HG03378 (cell line): ENCODE data around the gene USP44.

ENCODE experiments used
- ATAC-seq: cut with Tn5 transposase; IDR thresholded peaks from one replicate; pipeline ENCODE4 v1.9.1; 2021; ENCODE audit warnings: mild to moderate bottlenecking, moderate library complexity; ENCODE audit not compliant: unreplicated experiment

The USP44 gene

GRCh38 chr12:95548539-95549391 is 2.5 kb downstream of the USP44 start:
- no peak for ATAC-seq

- no peak for ATAC-seq
Observed at GRCh38 chr12:95548056-95548538, 3.2 kb downstream of the USP44 start.

DNA sequence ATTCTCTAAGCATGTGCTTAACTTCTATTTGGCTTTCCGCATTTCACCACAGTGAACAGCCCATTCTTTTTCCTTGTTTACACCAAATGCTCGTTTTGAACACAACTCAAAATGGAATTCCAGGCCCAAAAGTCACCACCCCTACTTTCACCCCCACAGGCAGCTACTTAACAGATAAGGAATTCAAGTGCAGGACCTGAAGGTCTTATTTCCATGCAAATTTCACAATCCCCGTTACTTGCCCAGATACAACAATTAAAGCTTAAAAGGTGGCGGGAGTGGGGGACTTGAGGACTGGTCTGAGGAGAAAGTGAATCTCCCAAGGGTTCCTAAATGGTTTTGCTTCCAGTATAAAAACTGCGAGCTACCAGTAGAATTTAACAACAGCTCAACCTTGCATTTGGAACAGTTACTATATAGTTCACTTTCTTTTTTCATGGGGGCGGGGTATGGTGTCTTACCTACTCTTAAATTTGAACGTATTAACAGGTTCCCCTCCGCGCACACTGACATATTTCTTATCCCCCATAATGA is 3.7 kb downstream of the USP44 start:
- no peak for ATAC-seq

GRCh38 chr12:95546491-95546813 is 4.8 kb downstream of the USP44 start:
- ATAC-seq, result no peak

DNA sequence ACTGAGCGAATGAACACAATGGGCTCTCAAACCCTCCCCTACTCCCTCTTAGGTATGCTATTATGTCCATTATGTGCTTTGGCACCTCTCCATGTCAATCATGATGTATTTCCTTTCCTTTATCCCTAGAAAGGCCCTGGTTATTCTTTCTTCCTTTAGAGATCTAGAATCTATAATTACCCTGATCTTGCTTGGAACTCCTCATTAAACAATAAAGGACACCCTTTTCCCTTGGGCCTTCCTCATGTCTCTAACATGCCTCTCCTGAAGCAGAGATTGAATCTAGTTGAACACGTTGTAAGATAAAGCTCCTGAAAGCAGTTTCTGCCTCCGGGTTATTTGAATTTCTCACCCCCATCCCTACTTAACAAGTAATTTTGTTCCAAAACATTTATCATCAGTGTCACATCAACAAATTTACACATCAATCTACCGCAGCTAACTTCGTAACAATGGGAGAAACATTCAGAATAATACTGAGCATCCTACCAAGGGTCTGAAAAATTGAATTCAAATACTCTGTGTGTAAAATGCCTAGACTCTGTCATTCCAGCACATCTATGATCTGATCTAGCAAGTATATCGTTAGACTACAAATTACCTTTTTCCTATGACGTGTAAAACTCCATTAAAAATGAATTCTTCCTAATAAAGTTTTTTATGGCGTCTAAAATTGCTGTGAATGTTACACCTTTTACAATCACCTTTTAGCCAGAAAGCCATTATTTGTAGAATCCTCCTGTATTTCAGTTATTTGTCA is 5.4 kb downstream of the USP44 start:
- ATAC-seq, result no peak

DNA sequence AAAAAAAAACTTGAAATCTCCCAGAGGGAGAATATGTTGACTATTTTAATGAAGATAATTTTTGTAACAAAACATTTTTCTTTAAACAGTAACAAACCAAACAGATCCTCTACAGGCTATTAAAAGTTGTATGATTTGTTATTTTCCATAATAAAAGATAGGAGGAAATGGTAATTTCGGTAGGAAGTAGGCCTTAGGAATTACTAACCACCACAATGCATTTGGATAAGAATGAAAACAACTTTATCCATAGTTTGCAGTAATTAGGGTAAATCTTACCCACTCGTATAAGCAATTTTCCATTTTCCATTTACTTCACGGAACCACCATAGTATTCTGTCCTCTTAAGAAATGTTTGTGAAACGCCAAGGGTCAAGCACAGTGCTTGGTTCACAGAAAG is 6.0 kb downstream of the USP44 start:
- no peak for ATAC-seq

DNA sequence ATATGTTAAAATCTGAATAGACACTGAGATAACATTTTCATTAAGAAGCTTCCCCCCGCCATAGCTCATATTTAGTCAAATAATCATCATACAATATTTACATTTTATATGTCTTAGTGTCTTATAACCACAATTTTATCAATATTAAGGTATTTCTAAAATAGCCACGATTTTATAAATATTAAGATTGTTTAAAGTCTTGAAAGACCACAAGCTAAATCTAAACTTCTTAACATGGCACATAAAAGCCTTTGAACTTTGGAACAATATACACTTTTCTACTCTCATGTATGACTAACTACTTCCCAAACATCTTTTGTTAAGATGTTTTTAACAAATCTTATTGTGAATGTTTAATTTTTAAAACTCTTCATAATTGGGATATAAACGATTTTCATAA is 6.5 kb downstream of the USP44 start:
- ATAC-seq, result no peak

DNA sequence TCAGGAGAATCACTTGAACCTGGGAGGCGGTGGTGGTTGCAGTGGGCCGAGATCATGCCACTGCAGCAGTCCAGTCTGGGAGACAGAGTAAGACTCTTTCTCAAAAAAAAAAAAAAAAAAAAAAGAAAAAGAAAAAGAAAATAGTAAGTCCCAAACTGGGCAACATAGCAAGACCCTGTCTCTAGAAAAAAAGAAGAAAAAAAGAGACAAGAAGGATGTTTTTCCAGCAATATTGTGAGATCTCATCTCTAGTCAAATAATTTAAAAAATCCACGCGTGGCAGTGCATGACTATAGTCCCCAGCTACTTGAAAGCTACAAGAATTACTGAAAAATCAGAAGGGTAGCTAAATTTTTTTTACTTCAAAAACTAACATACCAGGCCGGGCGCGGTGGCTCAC is 8.0 kb downstream of the USP44 start:
- no peak for ATAC-seq

DNA sequence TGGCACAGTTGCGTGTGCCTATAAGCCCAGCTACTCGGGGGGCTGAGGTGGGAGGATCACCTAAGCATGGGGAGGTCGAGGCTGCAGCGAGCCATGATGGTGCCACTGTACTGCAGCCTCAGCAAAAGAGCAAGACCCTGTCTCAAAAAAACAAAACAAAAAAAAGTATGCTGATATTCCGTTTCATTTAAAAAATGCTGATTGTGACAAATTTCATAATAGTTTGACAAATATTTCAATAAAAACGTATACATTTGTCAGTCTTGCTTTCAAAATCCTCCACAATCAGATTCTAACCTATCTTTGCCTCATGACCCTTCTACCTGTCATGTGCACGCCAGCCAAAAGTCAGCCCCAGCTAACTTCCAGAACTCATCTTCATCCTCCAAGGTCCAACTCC is 9.8 kb downstream of the USP44 start:
- no peak for ATAC-seq

GRCh38 chr12:95538656-95539055 is 12.6 kb downstream of the USP44 start:
- no peak for ATAC-seq

DNA sequence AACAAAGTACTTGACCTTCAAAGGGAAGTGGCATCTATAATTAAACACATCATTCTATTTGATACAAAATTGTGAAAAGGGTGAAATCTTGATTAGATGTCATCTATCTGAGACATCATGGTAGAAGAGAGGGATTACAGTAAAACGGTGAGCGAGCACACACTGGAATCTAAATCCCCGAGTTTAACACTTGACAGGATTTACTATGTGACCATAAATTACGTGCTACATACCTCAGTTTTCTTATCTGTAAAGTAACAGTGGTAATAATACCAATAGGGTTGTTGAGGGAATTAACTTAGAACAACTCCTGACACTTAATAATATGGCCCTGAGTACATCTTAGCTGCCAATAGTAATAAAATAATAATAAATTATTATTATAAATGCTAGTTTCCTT is 13.3 kb downstream of the USP44 start:
- no peak for ATAC-seq

DNA sequence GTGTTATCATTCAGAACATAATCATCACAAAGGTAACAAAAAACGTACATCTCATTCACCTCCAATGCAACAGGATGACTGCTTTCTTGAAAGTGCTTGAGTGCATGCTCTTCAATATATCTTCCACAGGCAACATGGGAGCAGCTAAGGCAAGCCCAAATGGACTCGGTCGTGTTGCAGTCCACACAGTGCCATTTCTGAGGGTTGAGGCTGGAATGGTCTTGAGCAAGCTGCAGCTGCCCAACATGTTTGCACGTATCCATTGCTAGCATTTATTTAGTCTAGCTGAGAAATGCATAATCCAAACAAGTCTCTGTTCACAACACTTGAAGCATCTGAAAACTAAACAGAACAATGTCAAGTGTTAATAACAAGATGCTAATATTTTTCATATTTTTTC is 17.3 kb downstream of the USP44 start:
- ATAC-seq, result no peak

- ATAC-seq, result no peak
Observed at GRCh38 chr12:95532851-95533250, 18.4 kb downstream of the USP44 start.

DNA sequence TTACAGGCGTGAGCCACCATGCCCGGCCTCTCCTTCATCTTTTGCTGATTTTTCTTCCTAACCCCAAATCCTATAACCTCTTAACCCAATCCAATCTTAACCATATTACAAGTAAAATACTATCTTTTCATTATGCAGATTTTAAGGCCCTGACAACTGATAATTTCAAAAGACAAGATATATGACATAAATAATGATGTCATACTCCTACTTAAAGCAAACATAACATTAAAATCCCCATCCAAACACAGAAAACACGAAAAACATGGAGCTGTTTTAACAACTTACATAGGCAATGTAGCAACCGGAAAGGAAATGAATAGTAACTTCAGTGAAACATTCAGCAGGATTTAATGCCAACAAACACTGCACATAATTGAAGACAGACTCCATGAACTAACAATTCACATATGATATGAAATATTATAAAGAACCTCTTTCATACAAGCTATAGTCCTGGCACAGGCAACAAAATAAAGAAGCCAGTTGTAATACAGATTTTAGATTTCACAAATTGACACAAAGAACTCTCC is 21.5 kb downstream of the USP44 start:
- no peak for ATAC-seq

- no peak for ATAC-seq
Observed at GRCh38 chr12:95528431-95528830, 22.8 kb downstream of the USP44 start.

DNA sequence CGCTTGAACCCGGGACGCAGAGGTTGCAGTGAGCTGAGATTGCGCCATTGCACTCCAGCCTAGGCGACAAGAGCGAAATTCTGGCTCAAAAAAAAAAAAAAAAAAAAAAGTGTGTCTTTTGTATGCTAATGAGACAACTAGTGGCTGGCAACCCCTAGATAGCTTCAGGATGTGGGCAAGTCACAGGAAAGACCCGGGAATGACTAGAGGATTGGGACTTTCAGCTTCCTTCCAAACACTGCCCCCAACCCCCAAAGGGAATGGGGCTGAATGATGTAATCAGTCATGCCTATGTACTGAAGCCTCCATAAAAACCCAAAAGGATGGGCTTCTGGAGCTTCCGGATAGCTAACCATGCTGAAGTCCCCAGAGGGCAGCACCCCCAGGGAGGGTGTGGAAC is 28.6 kb downstream of the USP44 start:
- ATAC-seq, result no peak

DNA sequence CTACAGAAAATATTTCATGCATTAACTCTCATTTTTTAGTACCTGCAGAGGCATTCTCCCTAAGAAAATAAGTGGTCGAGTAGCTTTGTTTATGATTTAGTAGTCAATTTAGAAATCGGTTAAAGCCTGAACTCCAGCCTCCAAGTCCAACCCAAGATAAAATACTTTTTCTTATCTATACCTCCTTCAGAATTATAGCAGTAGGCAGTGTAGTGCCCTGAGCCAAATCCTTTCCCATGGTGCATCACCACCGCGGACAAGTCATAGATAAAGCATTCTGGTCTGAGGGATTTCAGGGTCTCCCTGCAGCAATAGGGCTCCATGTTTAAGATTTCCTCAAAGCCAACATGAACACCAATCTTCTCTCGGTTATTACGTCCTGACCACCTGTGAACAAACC is 30.5 kb downstream of the USP44 start:
- ATAC-seq, result no peak

DNA sequence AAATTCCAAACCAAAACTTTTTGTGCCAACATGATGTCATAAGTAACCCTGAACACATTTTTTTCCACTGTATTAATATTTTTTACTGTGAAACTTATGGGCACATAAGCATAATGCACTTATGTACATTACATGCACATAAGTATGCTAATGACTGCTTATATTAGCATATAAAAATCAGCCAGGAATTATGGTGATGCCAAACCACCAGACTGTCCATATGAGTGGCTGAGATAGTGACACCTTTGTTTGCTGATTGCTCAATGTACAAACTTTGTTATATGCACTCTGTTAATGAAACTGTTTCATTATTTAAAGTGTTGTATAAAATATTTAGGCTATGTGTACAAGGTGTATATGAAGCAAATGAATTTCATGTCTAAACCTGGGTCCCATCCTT is 32.3 kb downstream of the USP44 start:
- no peak for ATAC-seq

- ATAC-seq, result no peak
Observed at GRCh38 chr12:95517246-95517645, 34.0 kb downstream of the USP44 start.

GRCh38 chr12:95516757-95517156 is 34.5 kb downstream of the USP44 start:
- no peak for ATAC-seq

- ATAC-seq, result no peak
Observed at GRCh38 chr12:95515197-95515596, 36.1 kb downstream of the USP44 start.

DNA sequence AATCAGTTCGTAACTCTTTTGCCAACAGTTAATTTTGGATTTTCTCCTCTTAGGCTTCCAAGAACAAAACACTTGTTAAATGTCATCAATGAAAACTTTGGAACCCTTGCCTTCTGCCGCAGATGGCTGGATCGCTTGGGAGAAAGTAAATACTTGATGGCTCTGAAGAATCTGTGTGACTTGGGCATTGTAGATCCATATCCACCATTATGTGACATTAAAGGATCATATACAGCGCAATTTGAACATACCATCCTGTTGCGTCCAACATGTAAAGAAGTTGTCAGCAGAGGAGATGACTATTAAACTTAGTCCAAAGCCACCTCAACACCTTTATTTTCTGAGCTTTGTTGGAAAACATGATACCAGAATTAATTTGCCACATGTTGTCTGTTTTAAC is 37.7 kb downstream of the USP44 start:
- no peak for ATAC-seq
